ENCODE data around the gene STK32C. TPM values are rescaled to one million over a fixed set of nuclear protein-coding genes. Genes with fewer than 3 reads are reported as not detected.

The STK32C gene
- total and polyA plus RNA-seq, 12 donors = 2.7 to 8.9 (median 5.7) TPM

DNA sequence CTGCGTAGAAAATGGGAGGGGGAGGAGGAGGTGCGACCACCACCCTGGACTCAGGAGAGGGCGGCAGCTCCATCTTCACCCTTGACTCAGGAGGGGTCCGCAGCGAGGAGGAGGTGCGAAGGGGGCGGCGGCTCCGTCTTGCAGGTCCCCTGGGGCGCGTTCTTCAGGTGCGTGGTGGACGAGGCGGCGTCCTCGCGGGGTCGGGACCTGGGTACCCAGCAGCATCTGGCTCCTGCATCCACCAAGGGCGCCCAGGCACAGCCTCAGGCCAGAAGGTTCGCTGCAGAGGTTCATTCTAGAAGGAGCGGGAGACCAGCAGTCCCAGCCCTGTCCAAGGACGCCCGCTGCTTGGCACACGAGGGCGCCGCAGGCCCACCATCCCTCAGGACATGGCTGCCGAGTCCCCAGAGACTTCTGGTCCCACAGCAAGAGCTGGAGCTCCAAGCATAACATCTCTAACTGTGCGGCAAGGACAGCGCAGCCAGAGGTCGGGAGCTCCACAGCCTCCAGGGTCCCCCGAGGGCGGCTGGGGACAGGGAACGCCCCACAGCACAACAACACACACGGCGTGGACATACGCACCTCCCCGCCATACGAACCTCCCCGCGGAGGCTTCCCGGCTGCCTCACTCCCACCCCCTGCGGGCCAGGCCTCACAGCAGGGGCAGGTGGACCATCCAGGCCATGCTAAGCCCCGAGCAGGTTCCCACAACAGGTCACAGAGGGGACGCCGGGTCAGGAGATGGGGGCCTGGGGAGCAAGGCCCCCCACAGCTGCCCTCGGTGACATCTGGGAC, 137.8 kb downstream of the STK32C start:
- ATAC-seq (no peak), DNase-seq (no peak)
- 86 to 89% methylated on average over 46 of the region's 46 CpGs for WGBS, 2 donors
- no peaks in the 10 kb centered on the region for H3K9me3 ChIP-seq
- intact Hi-C loops (cut with DNase I) = no loop called here
- peaks cover 0 to 25% (median 0%) of the 10 kb centered on the region in 9 donors for H3K36me3 ChIP-seq
- H3K4me3 ChIP-seq = no peak overlapping the region
- no peaks in the 10 kb centered on the region for H3K4me1 ChIP-seq
- H3K27me3 ChIP-seq = peaks cover 0 to 3% (median 0%) of the 10 kb centered on the region in 7 donors
- H3K27ac ChIP-seq = no peak overlapping the region
- TF ChIP-seq, protein P1, sequence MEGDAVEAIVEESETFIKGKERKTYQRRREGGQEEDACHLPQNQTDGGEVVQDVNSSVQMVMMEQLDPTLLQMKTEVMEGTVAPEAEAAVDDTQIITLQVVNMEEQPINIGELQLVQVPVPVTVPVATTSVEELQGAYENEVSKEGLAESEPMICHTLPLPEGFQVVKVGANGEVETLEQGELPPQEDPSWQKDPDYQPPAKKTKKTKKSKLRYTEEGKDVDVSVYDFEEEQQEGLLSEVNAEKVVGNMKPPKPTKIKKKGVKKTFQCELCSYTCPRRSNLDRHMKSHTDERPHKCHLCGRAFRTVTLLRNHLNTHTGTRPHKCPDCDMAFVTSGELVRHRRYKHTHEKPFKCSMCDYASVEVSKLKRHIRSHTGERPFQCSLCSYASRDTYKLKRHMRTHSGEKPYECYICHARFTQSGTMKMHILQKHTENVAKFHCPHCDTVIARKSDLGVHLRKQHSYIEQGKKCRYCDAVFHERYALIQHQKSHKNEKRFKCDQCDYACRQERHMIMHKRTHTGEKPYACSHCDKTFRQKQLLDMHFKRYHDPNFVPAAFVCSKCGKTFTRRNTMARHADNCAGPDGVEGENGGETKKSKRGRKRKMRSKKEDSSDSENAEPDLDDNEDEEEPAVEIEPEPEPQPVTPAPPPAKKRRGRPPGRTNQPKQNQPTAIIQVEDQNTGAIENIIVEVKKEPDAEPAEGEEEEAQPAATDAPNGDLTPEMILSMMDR (IDR thresholded peaks at IDR 0.05) = no peak

DNA sequence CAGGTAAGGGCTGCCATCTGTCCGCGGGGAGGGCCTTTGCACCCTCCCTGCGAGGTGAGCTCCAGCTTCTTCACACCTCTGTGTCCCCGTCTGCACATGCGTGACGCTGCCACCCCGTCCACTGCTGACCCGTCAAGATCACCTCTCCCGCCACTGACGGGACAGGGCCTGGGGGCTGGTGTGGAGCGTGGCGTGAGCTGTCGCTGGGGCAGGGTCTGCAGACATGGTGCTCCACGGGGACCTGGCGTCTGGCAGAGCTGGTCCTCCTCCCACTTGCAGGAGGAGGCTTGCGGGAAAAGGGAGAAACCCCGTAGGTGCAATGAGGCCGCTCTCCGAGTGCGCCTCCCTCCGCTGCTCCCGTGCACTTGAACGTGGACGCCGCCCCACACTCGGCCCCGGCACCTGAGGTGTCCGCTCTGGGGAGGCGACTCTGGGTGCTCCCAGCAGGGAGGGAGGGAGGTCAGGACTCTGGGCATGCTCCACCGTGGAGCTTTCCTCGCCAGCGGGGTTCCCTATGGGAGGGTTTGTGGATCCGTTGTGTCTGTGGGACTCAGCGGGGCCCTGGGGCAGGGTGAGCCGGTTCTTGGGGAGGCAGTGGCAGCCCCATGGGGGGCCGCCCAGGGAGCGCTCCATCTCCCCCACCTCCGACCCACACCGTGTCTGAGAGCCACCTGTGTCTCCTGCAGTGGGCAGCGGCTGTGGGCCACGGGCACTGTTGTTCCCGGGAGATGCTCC, 138.6 kb downstream of the STK32C start:
- DNase-seq = no peak
- no peak for ATAC-seq
- TF ChIP-seq, protein P1 (IDR thresholded peaks at IDR 0.05) = no peak
- H3K4me1 ChIP-seq = no peaks in the 10 kb centered on the region
- H3K27me3 ChIP-seq = peaks cover 0 to 3% (median 0%) of the 10 kb centered on the region in 7 donors
- peaks cover 0 to 25% (median 0%) of the 10 kb centered on the region in 9 donors for H3K36me3 ChIP-seq
- H3K9me3 ChIP-seq = no peaks in the 10 kb centered on the region
- no peak overlapping the region for H3K27ac ChIP-seq
- intact Hi-C loops (cut with DNase I) = no loop called here
- no peak overlapping the region for H3K4me3 ChIP-seq
- 90 to 93% methylated on average over 40 to 42 of the region's 42 CpGs for WGBS, 2 donors

DNA sequence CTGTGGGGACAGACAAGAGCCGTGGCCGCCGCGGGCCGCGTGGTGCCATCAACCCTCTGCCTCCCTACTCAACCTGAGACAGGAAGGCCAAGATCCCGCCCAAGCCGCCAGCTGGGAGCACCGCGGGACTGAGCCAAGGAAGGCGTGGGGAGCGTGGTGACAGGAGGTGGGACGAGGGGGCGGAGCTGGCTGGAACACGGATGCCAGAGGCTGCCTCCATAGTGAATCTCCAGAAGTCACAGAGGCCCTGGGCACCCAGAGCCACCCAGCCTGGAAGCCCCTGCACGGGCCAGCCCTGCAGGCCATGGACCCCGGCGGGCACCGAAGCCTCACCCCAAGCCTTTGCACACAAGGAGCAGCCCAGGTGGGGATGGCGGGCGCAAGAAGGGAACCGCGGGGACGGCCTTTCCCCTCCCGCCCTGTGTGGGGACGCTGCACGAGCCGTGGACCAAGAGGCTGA, 139.1 kb downstream of the STK32C start:
- WGBS, 2 donors = 73 to 75% methylated on average over 28 of the region's 28 CpGs
- no peaks in the 10 kb centered on the region for H3K27me3 ChIP-seq
- no peak overlapping the region for H3K27ac ChIP-seq
- peaks cover 0 to 25% (median 0%) of the 10 kb centered on the region in 9 donors for H3K36me3 ChIP-seq
- ATAC-seq (no peak), DNase-seq (peak in 1 of 2 donors; percentile 11)
- H3K9me3 ChIP-seq = no peaks in the 10 kb centered on the region
- peaks cover 0 to 5% (median 3%) of the 10 kb centered on the region in 9 donors for H3K4me1 ChIP-seq
- no peak overlapping the region for H3K4me3 ChIP-seq
- TF ChIP-seq, protein P1 (IDR thresholded peaks at IDR 0.05) = no peak
- intact Hi-C loops (cut with DNase I) = no loop called here

DNA sequence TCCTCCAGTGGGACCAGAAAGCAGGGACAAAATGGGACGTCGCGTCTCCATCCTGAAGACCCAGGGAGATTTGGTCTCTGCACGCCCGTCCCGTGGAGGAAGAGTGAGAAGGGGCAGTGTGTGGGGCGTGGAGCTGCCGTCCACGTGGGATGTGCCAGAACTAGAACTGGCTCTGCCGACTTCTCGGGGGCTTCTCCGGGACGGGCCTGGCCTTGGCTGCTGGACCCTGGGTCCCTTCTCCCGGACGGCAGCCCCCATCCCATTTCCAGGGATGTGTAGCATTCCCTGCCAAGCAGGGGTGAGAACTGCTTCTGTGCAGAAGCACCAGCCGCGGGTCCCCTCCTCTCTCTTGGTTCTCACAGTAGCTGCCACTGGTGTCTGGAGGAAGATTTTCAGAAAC, 139.8 kb downstream of the STK32C start:
- no peak overlapping the region for H3K27ac ChIP-seq
- peaks cover 6 to 11% (median 9%) of the 10 kb centered on the region in 9 donors for H3K4me1 ChIP-seq
- no peak overlapping the region for H3K4me3 ChIP-seq
- WGBS, 2 donors = 84 to 87% methylated on average over 17 of the region's 17 CpGs
- H3K27me3 ChIP-seq = no peaks in the 10 kb centered on the region
- DNase-seq (no peak), ATAC-seq (no peak)
- no peaks in the 10 kb centered on the region for H3K9me3 ChIP-seq
- TF ChIP-seq, protein P1 (IDR thresholded peaks at IDR 0.05) = no peak
- peaks cover 0 to 25% (median 0%) of the 10 kb centered on the region in 9 donors for H3K36me3 ChIP-seq
- intact Hi-C loops (cut with DNase I) = no loop called here

Measured in heart right ventricle (tissue), 16 donors.